HEK293 (cell line): Measurements from ENCODE around the gene MLIP.

Experiments
- CTCF ChIA-PET: fragments of 350-600 bp; formaldehyde crosslinking; extraction: SDS; loops from one replicate; lab custom pipeline; 2021; ENCODE audit warnings: antibody characterized with exemption; lab: Yijun Ruan, JAX
- POLR2A ChIA-PET: fragments of 300-600 bp; formaldehyde crosslinking; extraction: SDS; loops from one replicate; lab custom pipeline; 2020; ENCODE audit warnings: antibody characterized with exemption, inconsistent platforms; lab: Yijun Ruan, JAX
- H3K27ac ChIP-seq: fragments of 200-500 bp; sonication (Bioruptor generic); 2 replicates; pipeline ENCODE4 v1.5.1; 2014; ENCODE audit warnings: low read depth, low read length, control low read depth, inconsistent platforms; ENCODE audit errors: extremely low read depth
- H3K36me3 ChIP-seq, 2 experiments: fragments of 200-500 bp in 1 of 2; sonication (Bioruptor generic) in 1 of 2; 1 replicate in 1 of 2; 2 replicates in 1 of 2; pipeline ENCODE4 v1.5.1; 2014 to 2017; ENCODE audit warnings: inconsistent platforms in 2 of 2, low read length in 2 of 2; ENCODE audit not compliant: control insufficient read depth in 2 of 2, insufficient read depth in 1 of 2
- H3K4me1 ChIP-seq: fragments of 200-500 bp; sonication (Bioruptor generic); 2 replicates; pipeline ENCODE4 v1.5.1; 2014; ENCODE audit warnings: mild to moderate bottlenecking, low read length, inconsistent platforms; ENCODE audit not compliant: control insufficient read depth, insufficient read depth
- H3K4me3 ChIP-seq: 2 replicates; pipeline ENCODE4 v1.5.1; 2011; ENCODE audit warnings: low read depth, mild to moderate bottlenecking, control low read depth, low read length, moderate library complexity
- H3K9me3 ChIP-seq: fragments of 200-500 bp; sonication (Bioruptor generic); 2 replicates; pipeline ENCODE4 v1.5.1; 2014; ENCODE audit warnings: low read depth, low read length, inconsistent platforms; ENCODE audit not compliant: control insufficient read depth, insufficient read depth
- BCL11A ChIP-seq: fragments of 450-650 bp; formaldehyde crosslinking; IDR thresholded peaks from 2 replicates; pipeline ENCODE4 v1.5.1; 2016; ENCODE audit warnings: low read depth, missing biosample characterization, missing genetic modification characterization
- GFI1B ChIP-seq: fragments of 450-650 bp; formaldehyde crosslinking; IDR thresholded peaks from 2 replicates; pipeline ENCODE4 v1.5.1; 2016; ENCODE audit warnings: missing biosample characterization, missing genetic modification characterization
- GLIS2 ChIP-seq: fragments of 450-650 bp; formaldehyde crosslinking; IDR thresholded peaks from 2 replicates; pipeline ENCODE4 v1.5.1; 2016; ENCODE audit warnings: missing biosample characterization, missing genetic modification characterization
- KLF8 ChIP-seq: fragments of 450-650 bp; formaldehyde crosslinking; IDR thresholded peaks from 2 replicates; pipeline ENCODE4 v1.5.1; 2016; ENCODE audit warnings: missing biosample characterization, missing genetic modification characterization
- SCRT1 ChIP-seq: fragments of 450-650 bp; formaldehyde crosslinking; IDR thresholded peaks from 2 replicates; pipeline ENCODE4 v1.5.1; 2016; ENCODE audit warnings: missing biosample characterization, missing genetic modification characterization, borderline replicate concordance
- ZBTB17 ChIP-seq: fragments of 450-650 bp; formaldehyde crosslinking; IDR thresholded peaks from 2 replicates; pipeline ENCODE4 v1.5.1; 2016; ENCODE audit warnings: missing biosample characterization, missing genetic modification characterization
- ZBTB44 ChIP-seq: fragments of 450-650 bp; IDR thresholded peaks from 2 replicates; pipeline ENCODE4 v1.5.1; 2018; ENCODE audit warnings: missing biosample characterization, mild to moderate bottlenecking, missing genetic modification characterization
- ZFP37 ChIP-seq: fragments of 450-650 bp; formaldehyde crosslinking; IDR thresholded peaks from 2 replicates; pipeline ENCODE4 v1.5.1; 2016; ENCODE audit warnings: missing biosample characterization, missing genetic modification characterization
- ZFP41 ChIP-seq: fragments of 450-650 bp; formaldehyde crosslinking; IDR thresholded peaks from 2 replicates; pipeline ENCODE4 v1.5.1; 2016; ENCODE audit warnings: missing biosample characterization, missing genetic modification characterization, borderline replicate concordance
- ZNF138 ChIP-seq: fragments of 450-650 bp; formaldehyde crosslinking; IDR thresholded peaks from 2 replicates; pipeline ENCODE4 v1.5.1; 2016; ENCODE audit warnings: missing biosample characterization, missing genetic modification characterization, borderline replicate concordance
- ZNF311 ChIP-seq: fragments of 450-650 bp; formaldehyde crosslinking; IDR thresholded peaks from 2 replicates; pipeline ENCODE4 v1.5.1; 2017; ENCODE audit warnings: missing biosample characterization, missing genetic modification characterization, borderline replicate concordance
- ZNF350 ChIP-seq: fragments of 450-650 bp; formaldehyde crosslinking; IDR thresholded peaks from 2 replicates; pipeline ENCODE4 v1.5.0; 2017; ENCODE audit warnings: missing biosample characterization, mild to moderate bottlenecking, missing genetic modification characterization
- ZNF366 ChIP-seq: fragments of 450-650 bp; formaldehyde crosslinking; conservative IDR thresholded peaks from 2 replicates; pipeline ENCODE4 v1.5.1; 2016; ENCODE audit warnings: missing biosample characterization, missing genetic modification characterization
- ZNF37A ChIP-seq: fragments of 450-650 bp; IDR thresholded peaks from 2 replicates; pipeline ENCODE4 v1.5.1; 2018; ENCODE audit warnings: missing biosample characterization, missing genetic modification characterization
- ZNF473 ChIP-seq: fragments of 450-650 bp; formaldehyde crosslinking; IDR thresholded peaks from 2 replicates; pipeline ENCODE4 v1.5.1; 2017; ENCODE audit warnings: missing biosample characterization, missing genetic modification characterization
- ZNF501 ChIP-seq: fragments of 450-650 bp; formaldehyde crosslinking; IDR thresholded peaks from 2 replicates; pipeline ENCODE4 v1.5.1; 2016; ENCODE audit warnings: missing biosample characterization, missing genetic modification characterization
- ZNF544 ChIP-seq: fragments of 450-650 bp; formaldehyde crosslinking; IDR thresholded peaks from 2 replicates; pipeline ENCODE4 v1.5.0; 2017; ENCODE audit warnings: missing biosample characterization, missing genetic modification characterization
- ZNF549 ChIP-seq: fragments of 450-650 bp; IDR thresholded peaks from 2 replicates; pipeline ENCODE4 v1.5.1; 2018; ENCODE audit warnings: missing biosample characterization, missing genetic modification characterization, mild to moderate bottlenecking, inconsistent platforms, moderate library complexity
- ZNF585B ChIP-seq: fragments of 450-650 bp; formaldehyde crosslinking; IDR thresholded peaks from 2 replicates; pipeline ENCODE4 v1.5.1; 2016; ENCODE audit warnings: missing biosample characterization, missing genetic modification characterization
- ZNF596 ChIP-seq: fragments of 450-650 bp; IDR thresholded peaks from 2 replicates; pipeline ENCODE4 v1.5.0; 2018; ENCODE audit warnings: missing biosample characterization, mild to moderate bottlenecking, missing genetic modification characterization, moderate library complexity
- ZNF600 ChIP-seq: fragments of 450-650 bp; formaldehyde crosslinking; IDR thresholded peaks from 2 replicates; pipeline ENCODE4 v1.5.1; 2016; ENCODE audit warnings: missing biosample characterization, missing genetic modification characterization
- ZNF621 ChIP-seq: fragments of 450-650 bp; formaldehyde crosslinking; IDR thresholded peaks from 2 replicates; pipeline ENCODE4 v1.5.1; 2017; ENCODE audit warnings: missing biosample characterization, missing genetic modification characterization
- ZNF791 ChIP-seq: fragments of 450-650 bp; formaldehyde crosslinking; IDR thresholded peaks from 2 replicates; pipeline ENCODE4 v1.5.1; 2016; ENCODE audit warnings: missing biosample characterization, missing genetic modification characterization
- ZNF843 ChIP-seq: fragments of 450-650 bp; formaldehyde crosslinking; IDR thresholded peaks from 2 replicates; pipeline ENCODE4 v1.5.1; 2016; ENCODE audit warnings: missing biosample characterization, missing genetic modification characterization
- TF ChIP-seq, protein P1 (sequence below): fragments of 450-650 bp; formaldehyde crosslinking; IDR thresholded peaks from 2 replicates; pipeline ENCODE4 v1.5.1; 2016; ENCODE audit warnings: missing biosample characterization, missing genetic modification characterization

The MLIP gene

DNA sequence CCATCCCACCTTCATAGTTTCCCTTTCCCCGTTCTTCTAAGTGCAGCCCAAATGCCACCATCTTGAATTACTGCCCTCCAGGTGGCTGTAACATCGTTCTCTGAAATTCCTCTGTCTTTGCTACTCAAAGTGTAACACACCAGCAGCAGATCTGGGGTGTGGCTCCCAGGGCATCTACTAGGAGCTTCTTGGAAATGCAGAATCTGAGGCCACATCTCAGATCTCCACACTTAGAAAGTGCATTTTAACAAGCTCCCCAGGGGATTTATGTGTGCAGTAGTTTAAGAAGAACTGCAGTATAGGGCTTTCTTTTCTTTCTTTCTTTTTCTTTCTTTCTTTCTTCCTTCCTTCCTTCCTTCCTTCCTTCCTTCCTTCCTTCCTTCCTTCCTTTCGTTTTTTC is 1.7 kb upstream of the MLIP start:
- Histone ChIP-seq H3K36me3 (no peaks in the 10 kb centered on the region), H3K9me3 (no peaks in the 10 kb centered on the region), H3K4me1 (no peaks in the 10 kb centered on the region), H3K4me3 (no peak overlapping the region), H3K27ac (no peak overlapping the region)
- POLR2A ChIA-PET = no interaction called here
- 0 out of 2 replicates have a peak, but pooled peaks have one; percentile 22 for TF ChIP-seq ZNF366 (tag by site-specific recombination)
- TF ChIP-seq ZNF596 = no peak
- CTCF ChIA-PET = no interaction called here

DNA sequence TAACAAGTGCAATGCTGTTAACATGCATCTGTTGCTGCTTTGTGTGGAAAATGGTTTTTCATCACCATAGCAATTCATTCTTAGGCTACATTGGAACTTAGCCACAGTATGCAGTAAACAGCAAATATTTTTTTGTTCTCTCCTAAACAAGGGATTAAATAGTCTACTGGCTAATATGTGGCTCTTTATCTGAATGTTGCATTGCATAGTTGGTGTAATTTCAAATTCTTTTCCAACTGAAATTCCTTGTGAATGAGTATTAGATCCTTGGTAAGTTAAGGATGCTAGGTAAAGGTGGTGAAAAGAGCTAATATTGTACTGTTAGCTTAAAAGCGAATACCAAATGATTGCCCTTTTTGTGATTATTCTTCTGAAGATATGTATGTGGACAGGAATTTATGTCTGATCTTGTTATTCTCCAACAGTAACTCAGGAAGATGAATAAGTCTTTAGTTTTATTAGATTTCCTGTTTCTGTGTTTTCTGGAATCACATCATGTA is 958 bp downstream of the MLIP start:
- POLR2A ChIA-PET = no interaction called here
- Histone ChIP-seq H3K36me3 (no peaks in the 10 kb centered on the region), H3K27ac (no peak overlapping the region), H3K4me3 (no peak overlapping the region), H3K4me1 (no peaks in the 10 kb centered on the region), H3K9me3 (no peaks in the 10 kb centered on the region)
- TF ChIP-seq ZNF843 (tag by site-specific recombination) (no peak), ZBTB44 (tag by site-specific recombination) (no peak), ZFP41 (tag by site-specific recombination) (no peak), ZNF585B (tag by site-specific recombination) (no peak), ZNF501 (no peak), ZNF600 (tag by site-specific recombination) (no peak), ZNF311 (tag by site-specific recombination) (no peak), ZNF621 (no peak), ZNF138 (no peak), ZNF544 (no peak), SCRT1 (tag by site-specific recombination) (no peak), ZNF791 (tag by site-specific recombination) (no peak), GLIS2 (tag by site-specific recombination) (no peak), KLF8 (tag by site-specific recombination) (no peak)
- TF ChIP-seq, protein P1, sequence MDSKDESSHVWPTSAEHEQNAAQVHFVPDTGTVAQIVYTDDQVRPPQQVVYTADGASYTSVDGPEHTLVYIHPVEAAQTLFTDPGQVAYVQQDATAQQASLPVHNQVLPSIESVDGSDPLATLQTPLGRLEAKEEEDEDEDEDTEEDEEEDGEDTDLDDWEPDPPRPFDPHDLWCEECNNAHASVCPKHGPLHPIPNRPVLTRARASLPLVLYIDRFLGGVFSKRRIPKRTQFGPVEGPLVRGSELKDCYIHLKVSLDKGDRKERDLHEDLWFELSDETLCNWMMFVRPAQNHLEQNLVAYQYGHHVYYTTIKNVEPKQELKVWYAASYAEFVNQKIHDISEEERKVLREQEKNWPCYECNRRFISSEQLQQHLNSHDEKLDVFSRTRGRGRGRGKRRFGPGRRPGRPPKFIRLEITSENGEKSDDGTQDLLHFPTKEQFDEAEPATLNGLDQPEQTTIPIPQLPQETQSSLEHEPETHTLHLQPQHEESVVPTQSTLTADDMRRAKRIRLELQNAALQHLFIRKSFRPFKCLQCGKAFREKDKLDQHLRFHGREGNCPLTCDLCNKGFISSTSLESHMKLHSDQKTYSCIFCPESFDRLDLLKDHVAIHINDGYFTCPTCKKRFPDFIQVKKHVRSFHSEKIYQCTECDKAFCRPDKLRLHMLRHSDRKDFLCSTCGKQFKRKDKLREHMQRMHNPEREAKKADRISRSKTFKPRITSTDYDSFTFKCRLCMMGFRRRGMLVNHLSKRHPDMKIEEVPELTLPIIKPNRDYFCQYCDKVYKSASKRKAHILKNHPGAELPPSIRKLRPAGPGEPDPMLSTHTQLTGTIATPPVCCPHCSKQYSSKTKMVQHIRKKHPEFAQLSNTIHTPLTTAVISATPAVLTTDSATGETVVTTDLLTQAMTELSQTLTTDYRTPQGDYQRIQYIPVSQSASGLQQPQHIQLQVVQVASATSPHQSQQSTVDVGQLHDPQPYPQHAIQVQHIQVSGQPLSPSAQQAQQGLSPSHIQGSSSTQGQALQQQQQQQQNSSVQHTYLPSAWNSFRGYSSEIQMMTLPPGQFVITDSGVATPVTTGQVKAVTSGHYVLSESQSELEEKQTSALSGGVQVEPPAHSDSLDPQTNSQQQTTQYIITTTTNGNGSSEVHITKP (tag by site-specific recombination) = no peak
- CTCF ChIA-PET = interaction anchor here (0.6 kb wide), 2 partner anchors 1088 to 1164 kb away, joined by 3 read pairs; no protein-coding TSS in a partner anchor

GRCh38 chr6:54114991-54115390 is 3.7 kb downstream of the MLIP start:
- Histone ChIP-seq H3K9me3 (no peaks in the 10 kb centered on the region), H3K36me3 (no peaks in the 10 kb centered on the region), H3K4me3 (no peak overlapping the region), H3K27ac (no peak overlapping the region), H3K4me1 (no peaks in the 10 kb centered on the region)
- ChIA-PET POLR2A (no interaction called here), CTCF (interaction anchor here (0.6 to 1.0 kb wide), 2 partner anchors 12 to 728 kb away, joined by 3 to 5 read pairs; no protein-coding TSS in a partner anchor)
- no peak for TF ChIP-seq ZFP37 (tag by site-specific recombination)
- TF ChIP-seq GFI1B (tag by site-specific recombination) = no peak
- TF ChIP-seq ZNF544 = no peak
- no peak for TF ChIP-seq ZNF473
- TF ChIP-seq ZBTB17 (tag by site-specific recombination) = no peak
- TF ChIP-seq ZNF37A (tag by site-specific recombination) = no peak
- no peak for TF ChIP-seq BCL11A
- TF ChIP-seq ZNF585B (tag by site-specific recombination) = no peak
- TF ChIP-seq ZNF549 = no peak
- no peak for TF ChIP-seq ZNF350 (tag by site-specific recombination)
